Measurements from ENCODE around the gene REXO4. TPM values are rescaled to one million over a fixed set of nuclear protein-coding genes. Genes with fewer than 3 reads are reported as not detected.

The REXO4 gene
- total RNA-seq, 1 donor from 2014 or later: 35.4 TPM

DNA sequence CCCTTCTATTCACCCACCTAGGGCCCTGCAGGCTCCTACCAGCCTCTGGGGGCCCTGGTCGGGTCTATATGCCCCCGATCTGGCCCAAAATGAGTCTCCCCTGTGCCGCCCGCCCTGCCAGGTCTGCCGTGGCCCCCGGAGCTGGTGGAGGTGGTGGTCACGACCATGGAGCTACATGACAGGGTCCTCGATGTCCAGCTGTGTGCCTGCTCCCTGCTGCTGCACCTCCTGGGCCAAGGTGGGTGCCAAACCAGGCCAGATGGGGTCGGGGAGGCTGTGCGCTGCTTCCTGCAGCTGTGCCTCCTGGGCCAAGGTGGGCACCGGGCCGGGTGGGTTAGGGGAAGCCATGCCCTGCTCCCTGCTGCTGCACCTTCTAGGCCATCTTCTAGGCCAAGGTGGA lies 17.5 kb downstream of the REXO4 start:
- Mint-ChIP-seq H3K4me1 (no peaks in the 10 kb centered on the region), H3K4me3 (no peak overlapping the region), H3K9me3 (no peaks in the 10 kb centered on the region), H3K27ac (ENCODE audit: unreplicated experiment) (no peak overlapping the region), H3K36me3 (ENCODE audit: low read depth) (no peaks in the 10 kb centered on the region), H3K27me3 (ENCODE audit: low read depth) (peaks cover 4% of the 10 kb centered on the region)
- no peak for DNase-seq (ENCODE audit: low read depth, low spot score)
- TF ChIP-seq CTCF (conservative IDR thresholded peaks at IDR 0.05): no peak

- TF ChIP-seq CTCF (conservative IDR thresholded peaks at IDR 0.05): no peak
Measured at GRCh38 chr9:133397895-133398294, 19.9 kb downstream of the REXO4 start.

GRCh38 chr9:133397370-133397769 lies 20.4 kb downstream of the REXO4 start:
- Mint-ChIP-seq H3K4me3 (peak overlapping the region; percentile 25), H3K4me1 (no peaks in the 10 kb centered on the region), H3K27ac (ENCODE audit: unreplicated experiment) (no peak overlapping the region), H3K9me3 (no peaks in the 10 kb centered on the region), H3K36me3 (ENCODE audit: low read depth) (no peaks in the 10 kb centered on the region), H3K27me3 (ENCODE audit: low read depth) (peaks cover 9% of the 10 kb centered on the region)
- no peak for TF ChIP-seq CTCF (conservative IDR thresholded peaks at IDR 0.05)
- no peak for DNase-seq (ENCODE audit: low read depth, low spot score)

More at GRCh38 chr9:133397895-133398294, 19.9 kb downstream of the REXO4 start:
- H3K9me3 Mint-ChIP-seq: no peaks in the 10 kb centered on the region
- no peak overlapping the region for H3K27ac Mint-ChIP-seq (ENCODE audit: unreplicated experiment)
- no peak overlapping the region for H3K4me3 Mint-ChIP-seq
- no peak for DNase-seq (ENCODE audit: low read depth, low spot score)
- H3K27me3 Mint-ChIP-seq (ENCODE audit: low read depth): peaks cover 9% of the 10 kb centered on the region
- H3K4me1 Mint-ChIP-seq: no peaks in the 10 kb centered on the region
- H3K36me3 Mint-ChIP-seq (ENCODE audit: low read depth): no peaks in the 10 kb centered on the region

- H3K27ac Mint-ChIP-seq (ENCODE audit: unreplicated experiment): no peak overlapping the region
- DNase-seq (ENCODE audit: low read depth, low spot score): peak; percentile 50
- no peaks in the 10 kb centered on the region for H3K9me3 Mint-ChIP-seq
- no peaks in the 10 kb centered on the region for H3K36me3 Mint-ChIP-seq (ENCODE audit: low read depth)
- H3K4me1 Mint-ChIP-seq: no peaks in the 10 kb centered on the region
- peak; percentile 35 for TF ChIP-seq CTCF (conservative IDR thresholded peaks at IDR 0.05)
- peak overlapping the region; percentile 25 for H3K4me3 Mint-ChIP-seq
- H3K27me3 Mint-ChIP-seq (ENCODE audit: low read depth): peaks cover 9% of the 10 kb centered on the region
Measured at GRCh38 chr9:133396952-133397351, 20.9 kb downstream of the REXO4 start.

- H3K27ac Mint-ChIP-seq (ENCODE audit: unreplicated experiment): no peak overlapping the region
- no peak for DNase-seq (ENCODE audit: low read depth, low spot score)
- H3K4me3 Mint-ChIP-seq: no peak overlapping the region
- no peak for TF ChIP-seq CTCF (conservative IDR thresholded peaks at IDR 0.05)
- H3K9me3 Mint-ChIP-seq: no peaks in the 10 kb centered on the region
- no peaks in the 10 kb centered on the region for H3K36me3 Mint-ChIP-seq (ENCODE audit: low read depth)
- no peaks in the 10 kb centered on the region for H3K4me1 Mint-ChIP-seq
- peaks cover 9% of the 10 kb centered on the region for H3K27me3 Mint-ChIP-seq (ENCODE audit: low read depth)
Measured at GRCh38 chr9:133394687-133395271, 23.0 kb downstream of the REXO4 start.

Measured in neural crest cell (in vitro differentiated cells).